Fibroblast of the aortic adventitia (primary cell): Measurements from ENCODE around the gene CC2D1B. TPM values are rescaled to one million over a fixed set of nuclear protein-coding genes. Genes with fewer than 3 reads are reported as not detected.
"Not testable (repeated sequence)": the region's sequence is repeated elsewhere in the genome, so short reads cannot be mapped to it uniquely, and the experiment has no call there.

Experiments
- DNase-seq: peaks from one replicate; pipeline ENCODE4 v3.0.0-alpha.2; 2010; ENCODE audit warnings: low read depth
- H3K4me3 ChIP-seq: 2 replicates; pipeline ENCODE4 v1.5.1; 2011; ENCODE audit warnings: low read depth, mild to moderate bottlenecking, control low read depth, low read length, moderate library complexity
- total RNA-seq: library from RNA; depleted of rRNA; stranded (reverse); fragments of >200 nt; gene quantifications from 2 replicates; pipeline ENCODE4 v1.2.3, GENCODE V29; 2012; ENCODE audit warnings: low replicate concordance
- TF ChIP-seq, protein P1 (sequence below): IDR thresholded peaks from 2 replicates; pipeline ENCODE4 v1.5.1; 2011; ENCODE audit warnings: mild to moderate bottlenecking, low read length, control low read depth, inconsistent platforms; ENCODE audit not compliant: insufficient read depth

The CC2D1B gene
- total RNA-seq, 1 donor: 25.5 TPM

DNA sequence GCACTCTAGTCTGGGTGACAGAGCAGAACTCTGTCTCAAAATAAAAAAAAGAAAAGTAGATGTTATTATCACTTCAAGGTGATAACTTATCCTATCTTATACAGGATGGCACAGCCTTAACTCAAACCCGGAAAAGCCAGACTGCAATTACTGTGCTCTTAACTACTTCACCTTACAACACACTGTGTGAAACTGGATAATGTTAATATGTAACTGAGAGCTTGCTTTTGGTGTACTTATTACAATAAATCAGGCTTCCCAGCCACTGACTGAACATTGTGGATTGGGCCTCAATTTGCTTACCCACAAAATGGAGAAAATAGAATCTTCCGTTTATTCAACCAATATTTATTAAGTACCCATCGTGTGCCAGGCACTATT, 36.8 kb upstream of the CC2D1B start:
- DNase-seq: no peak
- TF ChIP-seq, protein P1, sequence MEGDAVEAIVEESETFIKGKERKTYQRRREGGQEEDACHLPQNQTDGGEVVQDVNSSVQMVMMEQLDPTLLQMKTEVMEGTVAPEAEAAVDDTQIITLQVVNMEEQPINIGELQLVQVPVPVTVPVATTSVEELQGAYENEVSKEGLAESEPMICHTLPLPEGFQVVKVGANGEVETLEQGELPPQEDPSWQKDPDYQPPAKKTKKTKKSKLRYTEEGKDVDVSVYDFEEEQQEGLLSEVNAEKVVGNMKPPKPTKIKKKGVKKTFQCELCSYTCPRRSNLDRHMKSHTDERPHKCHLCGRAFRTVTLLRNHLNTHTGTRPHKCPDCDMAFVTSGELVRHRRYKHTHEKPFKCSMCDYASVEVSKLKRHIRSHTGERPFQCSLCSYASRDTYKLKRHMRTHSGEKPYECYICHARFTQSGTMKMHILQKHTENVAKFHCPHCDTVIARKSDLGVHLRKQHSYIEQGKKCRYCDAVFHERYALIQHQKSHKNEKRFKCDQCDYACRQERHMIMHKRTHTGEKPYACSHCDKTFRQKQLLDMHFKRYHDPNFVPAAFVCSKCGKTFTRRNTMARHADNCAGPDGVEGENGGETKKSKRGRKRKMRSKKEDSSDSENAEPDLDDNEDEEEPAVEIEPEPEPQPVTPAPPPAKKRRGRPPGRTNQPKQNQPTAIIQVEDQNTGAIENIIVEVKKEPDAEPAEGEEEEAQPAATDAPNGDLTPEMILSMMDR: no peak
- H3K4me3 ChIP-seq: no peak overlapping the region

DNA sequence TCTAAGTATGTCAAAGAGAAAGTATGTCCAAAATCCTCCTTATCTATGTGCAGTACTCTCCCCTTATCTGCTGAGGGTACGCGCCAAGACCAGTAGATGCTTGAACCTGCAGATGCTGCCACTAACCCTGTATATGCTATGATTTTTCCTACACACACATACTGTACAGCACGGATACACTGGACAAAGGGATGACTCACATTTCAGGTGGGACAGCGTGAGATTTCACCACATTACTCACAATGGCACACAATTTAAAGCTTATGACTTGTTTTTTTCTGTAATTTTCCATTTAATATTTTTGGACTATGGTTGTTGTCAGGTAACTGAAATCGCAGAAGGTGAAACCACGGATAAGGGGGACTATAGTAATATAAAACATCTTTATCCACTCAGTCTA, 34.1 kb upstream of the CC2D1B start:
- DNase-seq: no peak
- no peak overlapping the region for H3K4me3 ChIP-seq
- TF ChIP-seq, protein P1: no peak

DNA sequence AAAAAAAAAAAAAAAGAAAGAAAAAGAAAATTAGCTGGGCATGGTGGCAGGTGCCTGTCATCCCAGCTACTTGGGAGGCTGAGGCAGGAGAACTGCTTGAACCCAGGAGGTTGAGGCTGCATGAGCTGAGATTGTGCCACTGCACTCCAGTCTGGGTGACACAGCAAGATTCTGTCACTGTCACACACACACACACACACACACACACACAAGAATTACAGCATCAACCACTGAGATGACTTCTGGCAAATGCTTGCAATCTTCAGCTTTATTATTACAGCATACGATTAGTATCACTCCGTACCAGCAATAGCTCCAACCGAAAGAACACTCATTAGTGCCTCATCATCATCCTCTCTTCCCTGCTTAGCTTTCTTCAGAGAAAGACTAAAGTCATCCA, 33.6 kb upstream of the CC2D1B start:
- TF ChIP-seq, protein P1: no peak
- H3K4me3 ChIP-seq: no peak overlapping the region
- no peak for DNase-seq

DNA sequence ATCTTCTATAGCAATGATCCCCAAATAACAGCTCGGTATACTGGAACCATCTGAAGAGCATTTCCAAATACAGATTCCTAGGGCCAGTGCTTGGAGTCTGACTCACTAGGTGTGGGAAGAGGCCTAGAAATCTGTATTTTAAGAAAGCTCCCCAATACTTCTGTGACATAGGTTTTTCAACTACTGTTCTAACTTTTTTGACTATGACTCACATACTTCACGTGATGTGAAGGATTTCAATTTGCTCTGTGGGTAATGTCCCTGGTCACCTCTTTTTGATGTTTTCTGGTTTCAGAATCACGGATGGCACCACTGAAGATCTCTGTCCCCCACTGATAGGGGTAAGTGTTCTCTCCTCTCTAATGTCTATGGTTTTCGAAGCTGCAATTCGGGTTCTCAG, 27.2 kb upstream of the CC2D1B start:
- no peak for DNase-seq

DNA sequence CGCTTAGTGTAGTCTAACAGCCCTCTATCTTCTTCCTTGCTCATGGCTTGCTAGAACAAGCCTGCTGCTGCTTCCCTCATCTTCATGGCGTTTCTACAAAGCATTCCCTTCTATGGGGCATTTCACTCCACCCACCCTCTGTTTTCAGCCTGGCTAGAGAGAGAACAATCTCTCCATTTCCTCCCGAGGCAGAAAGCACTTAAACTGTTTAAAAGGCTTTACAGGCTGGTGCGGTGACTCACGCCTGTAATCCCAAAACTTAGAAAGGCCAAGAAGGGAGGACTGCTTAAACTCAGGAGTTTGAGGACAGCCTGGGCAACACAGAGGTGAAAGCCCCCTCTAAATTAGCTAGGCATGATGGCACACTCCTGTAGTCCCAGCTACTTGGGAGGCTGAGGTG, 20.5 kb upstream of the CC2D1B start:
- DNase-seq: no peak
- no peak overlapping the region for H3K4me3 ChIP-seq
- TF ChIP-seq, protein P1: no peak

More for the DNA sequence above, 27.2 kb upstream of the CC2D1B start:
- H3K4me3 ChIP-seq: no peak overlapping the region
- TF ChIP-seq, protein P1: no peak

DNA sequence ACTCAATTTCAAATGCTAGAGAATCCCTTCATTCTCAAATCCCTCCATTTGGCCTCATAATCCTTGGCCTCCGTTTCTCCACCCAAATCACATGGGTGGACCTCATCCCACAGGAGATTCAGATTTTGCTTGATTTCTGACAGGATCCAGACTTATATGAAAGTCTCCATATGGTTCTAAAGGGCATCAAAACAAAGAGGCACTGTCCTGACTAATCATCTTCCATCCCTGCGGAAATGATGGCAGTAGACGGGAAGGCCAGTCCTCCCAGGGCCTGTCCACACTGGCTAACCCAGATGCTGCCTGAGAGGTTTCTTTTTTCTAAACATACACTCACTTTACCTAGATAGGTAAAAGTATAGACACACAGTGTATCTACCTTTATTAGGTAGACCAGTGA, 19.4 kb upstream of the CC2D1B start:
- no peak for DNase-seq
- no peak overlapping the region for H3K4me3 ChIP-seq
- TF ChIP-seq, protein P1: no peak

DNA sequence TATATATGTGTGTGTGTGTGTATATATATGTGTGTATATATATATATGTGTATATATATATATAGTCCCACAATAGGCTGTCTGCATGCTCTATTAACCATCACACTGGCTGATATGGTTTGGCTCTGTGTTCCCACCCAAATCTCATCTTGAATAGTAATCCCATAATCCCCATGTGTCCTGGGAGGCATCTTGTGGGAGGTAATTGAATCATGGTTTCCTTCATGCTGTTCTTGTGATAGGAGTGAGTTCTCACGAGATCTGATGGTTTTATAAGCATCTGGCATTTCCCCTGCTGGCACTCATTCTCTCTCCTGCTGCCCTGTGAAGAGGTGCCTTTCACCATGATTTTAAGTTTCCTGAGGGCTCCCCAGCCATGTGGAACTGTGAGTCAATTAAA, 3.8 kb upstream of the CC2D1B start:
- H3K4me3 ChIP-seq, DNase-seq: not testable (repeated sequence)
